HG03469 (cell line): Measurements from ENCODE around the gene PRKAG2.

Experiments
- ATAC-seq: cut with Tn5 transposase; IDR thresholded peaks from one replicate; pipeline ENCODE4 v1.9.1; 2021; ENCODE audit warnings: mild to moderate bottlenecking, moderate library complexity, moderate number of reproducible peaks; ENCODE audit not compliant: unreplicated experiment

Gene PRKAG2

DNA sequence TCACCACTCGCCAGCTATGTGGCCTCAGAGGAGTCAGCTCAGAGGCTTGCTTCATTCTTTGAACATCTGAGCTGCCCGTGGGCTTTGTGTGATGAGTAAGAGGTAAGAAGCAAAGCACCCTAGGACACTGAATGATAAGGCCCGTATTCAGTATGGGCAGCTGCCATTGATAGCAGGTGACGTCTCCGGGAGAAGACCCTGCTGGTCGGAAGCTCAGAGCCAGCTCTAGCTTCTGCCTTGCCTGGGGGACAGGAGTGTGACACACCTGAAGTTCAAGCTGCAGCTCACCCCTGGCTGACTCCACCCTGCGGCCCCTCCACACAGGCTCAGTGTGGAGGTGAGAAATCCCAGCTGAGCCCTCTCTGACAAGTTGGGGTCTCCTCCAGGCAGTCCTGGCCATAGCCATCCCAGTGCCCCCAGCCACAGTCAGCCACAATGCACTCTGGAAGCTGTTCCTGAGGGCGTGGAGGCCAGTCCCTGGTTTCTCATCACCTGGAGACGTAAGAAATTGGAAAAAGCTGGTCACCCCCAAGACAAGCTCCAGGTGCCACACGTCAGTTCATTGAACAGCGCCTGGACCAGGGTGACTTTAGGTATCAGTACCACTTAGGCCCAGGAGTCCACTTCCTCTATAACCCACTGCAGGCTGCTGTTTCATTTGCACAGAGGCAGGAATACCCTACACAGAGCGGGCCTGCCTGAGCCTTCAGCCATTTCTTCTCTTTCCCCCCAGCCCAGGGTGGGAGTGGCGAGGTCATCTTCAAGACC, 192.3 kb downstream of the PRKAG2 start:
- ATAC-seq, result no peak

DNA sequence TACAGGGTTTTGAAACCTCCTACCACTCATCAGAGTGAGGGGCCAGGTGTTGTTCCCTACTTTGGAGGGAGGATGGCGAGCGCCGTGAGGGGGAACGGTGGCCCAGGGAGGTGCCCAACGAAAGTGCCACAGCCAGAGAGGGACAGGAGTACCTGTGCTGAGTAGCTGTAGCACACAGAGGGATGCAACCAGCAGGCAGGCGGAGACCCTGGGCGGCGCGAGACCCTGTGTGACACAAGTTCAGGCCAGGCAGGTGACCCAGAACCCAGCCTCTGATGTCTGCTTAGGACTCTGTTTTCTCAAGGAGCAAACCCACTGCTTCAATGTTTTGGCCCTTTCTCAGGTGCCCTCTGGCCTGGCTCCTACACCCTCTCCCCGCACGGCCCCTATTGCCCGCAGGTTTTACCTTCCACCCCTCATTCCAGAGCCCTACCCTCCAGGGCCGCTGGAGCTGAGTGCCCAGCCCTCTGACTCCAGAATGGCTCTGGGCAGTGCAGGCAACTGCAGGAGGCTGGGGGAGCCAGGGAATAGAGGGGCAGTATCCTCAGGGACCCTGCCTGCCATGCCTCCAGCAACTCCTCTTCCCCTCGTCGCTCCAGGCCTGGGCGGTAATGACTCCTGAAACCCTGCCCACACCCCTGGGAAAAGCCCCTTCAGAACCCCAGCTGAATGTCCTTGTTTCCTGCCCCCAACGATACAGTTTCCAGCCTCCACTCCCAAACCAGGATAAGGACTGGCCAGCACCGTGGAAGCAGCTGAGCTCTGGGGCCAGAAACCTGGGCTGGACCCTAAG, 193.1 kb downstream of the PRKAG2 start:
- no peak for ATAC-seq

DNA sequence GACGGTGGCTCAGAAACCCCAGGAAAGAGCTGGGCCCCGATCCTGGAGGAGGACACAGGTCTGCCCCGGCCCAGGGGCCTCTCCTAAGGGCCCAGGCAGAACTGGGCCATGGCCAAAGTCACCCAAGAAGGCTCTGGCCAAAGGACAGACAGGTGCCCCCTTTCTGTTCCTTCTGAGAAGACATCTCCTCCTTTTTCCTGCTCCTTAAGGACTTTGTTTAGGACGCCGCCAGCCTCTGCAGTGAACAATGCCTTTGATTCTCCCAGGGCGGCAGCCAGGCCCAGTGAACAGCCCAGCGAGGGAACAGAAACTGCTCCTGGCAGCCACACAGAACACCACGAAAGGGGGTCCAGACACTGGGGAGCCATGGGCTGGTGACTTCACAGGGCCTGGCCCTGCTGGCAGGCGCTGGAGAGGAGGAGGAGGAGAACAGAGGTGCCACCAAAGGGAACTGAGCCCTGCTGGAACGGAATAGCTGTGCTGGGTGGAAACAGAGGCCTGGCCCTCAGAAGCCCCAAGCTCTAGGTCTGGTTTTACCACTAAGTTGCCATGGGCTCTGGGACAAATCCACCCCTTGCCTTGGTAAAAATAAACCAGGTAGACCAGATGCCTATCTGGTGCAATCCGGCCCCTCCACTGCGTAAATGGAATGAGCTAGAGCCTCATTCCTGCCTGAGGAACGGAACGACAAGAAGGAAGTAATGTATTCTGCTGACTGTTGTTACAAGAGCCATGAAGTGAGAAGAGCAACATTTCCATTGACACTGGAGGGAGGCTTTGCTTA, 193.9 kb downstream of the PRKAG2 start:
- ATAC-seq, result no peak

DNA sequence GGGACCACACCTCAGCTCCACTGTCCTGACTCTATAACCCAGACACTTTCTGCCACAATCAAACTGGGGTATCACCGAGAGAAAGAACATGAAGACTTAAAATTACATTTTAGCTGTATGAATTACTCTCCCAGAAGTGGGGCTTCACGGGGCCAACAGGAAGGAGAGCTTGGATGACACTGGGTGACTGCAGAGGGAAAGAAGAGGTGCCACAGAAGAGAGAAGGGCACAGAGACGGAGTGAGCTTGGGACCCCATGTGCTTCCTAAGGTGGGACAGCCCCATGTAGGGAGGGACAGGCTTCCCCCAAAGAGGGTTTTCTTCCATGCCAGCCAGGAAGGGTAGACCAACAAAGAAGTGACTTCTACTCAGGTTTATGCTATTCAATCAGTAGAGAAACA, 195.2 kb downstream of the PRKAG2 start:
- ATAC-seq, result no peak

DNA sequence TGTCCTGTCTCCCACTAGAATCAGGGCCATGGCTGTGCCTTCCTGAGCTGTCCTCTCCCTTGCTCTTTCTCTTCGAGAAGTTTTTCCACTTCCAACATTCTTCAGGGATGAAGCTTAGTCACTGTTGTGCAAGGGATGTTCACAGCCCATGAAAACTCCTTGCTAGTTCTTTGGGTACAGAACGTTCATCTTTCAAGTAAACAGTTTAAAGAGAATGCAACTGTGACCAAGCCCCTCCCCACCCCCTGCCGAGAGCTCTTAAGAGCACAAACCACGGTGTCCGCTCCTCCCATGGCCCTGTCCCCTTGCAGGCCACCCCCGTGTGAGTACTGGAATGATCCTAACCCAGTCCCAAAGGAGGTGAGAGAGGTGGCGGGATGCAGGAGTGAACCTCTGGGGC, 196.1 kb downstream of the PRKAG2 start:
- ATAC-seq, result no peak

DNA sequence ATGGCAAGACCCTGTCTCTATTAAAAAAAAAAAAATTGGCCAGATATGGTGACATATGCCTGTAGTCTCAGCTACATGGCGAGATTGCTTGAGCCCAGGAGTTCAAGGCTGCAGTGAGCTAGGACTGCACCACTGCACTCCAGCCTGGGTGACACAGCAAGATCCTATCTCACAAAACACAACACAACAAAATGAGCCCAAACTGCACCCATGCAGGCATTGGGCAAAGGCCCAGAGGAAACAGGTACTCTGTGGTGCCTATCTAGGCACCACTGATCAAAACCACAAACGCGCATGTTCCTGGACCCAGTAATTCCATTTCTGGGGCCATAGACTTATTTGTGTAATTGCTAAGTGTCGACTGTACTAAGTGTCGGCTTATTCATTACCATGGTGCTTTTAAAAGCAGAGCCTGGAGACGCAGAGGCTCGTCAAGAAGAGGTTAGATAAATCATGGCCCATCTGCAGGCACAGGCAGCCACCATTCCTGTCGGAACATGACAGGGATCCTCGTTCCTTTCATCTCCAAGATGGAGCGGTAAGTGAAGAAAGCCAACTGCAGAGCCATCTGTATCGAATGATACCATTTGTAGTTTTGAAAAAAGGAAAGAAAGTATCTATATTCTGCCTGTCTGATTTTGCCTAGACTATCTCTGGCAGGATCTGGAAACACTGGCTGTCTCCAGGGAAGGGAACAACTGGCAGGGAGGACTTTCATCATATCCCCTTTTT, 196.9 kb downstream of the PRKAG2 start:
- no peak for ATAC-seq

DNA sequence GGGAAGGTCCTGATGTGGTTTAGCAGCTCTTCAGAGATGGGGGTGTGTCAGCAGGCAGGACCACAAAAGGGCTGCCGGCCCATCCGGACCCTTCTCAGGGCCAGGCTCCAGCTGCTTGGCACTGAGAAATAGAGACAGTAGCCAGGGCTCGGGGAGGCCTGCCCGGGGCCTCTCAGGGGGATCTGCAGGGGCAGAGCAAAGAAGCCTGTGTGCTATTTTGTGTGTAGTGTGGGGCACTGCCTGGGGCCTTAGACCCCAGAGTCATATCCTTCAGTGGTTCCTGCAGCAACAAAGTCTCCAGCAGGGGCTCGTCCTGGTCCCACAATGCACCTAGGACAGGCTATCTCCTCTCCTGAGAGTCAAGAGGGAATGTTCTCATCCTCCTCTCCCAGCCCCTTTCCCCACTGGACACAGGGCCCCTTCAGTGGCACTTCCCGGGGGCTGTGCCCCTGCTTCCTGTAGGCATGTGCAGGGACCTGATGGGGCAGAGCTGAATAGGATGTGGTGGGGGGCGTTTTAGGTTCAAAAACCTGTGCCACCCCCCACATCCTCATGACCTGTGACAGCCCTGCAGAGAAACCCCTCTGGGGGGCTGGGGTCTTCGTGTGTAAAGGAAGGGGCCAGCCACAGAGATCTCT, 197.7 kb downstream of the PRKAG2 start:
- no peak for ATAC-seq

DNA sequence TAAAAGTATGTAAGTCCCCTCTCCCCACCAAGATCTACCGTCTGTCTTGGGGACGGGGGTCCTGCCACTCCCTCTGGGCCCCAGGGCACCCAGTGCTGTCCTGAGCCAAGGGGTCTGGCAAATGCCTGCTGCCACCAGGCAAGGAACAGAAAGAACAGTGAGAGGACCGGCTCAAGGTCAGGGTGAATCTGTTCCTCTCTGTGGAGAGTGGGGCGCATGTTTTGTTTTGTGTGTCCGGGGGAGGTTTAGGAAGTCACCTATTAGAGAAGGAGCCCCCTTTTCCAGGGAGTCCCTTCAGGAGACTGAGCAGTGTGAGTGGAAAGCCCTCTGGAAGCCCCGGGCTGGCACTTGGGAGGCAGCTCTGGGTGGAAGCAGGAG, 198.7 kb downstream of the PRKAG2 start:
- ATAC-seq, result no peak

DNA sequence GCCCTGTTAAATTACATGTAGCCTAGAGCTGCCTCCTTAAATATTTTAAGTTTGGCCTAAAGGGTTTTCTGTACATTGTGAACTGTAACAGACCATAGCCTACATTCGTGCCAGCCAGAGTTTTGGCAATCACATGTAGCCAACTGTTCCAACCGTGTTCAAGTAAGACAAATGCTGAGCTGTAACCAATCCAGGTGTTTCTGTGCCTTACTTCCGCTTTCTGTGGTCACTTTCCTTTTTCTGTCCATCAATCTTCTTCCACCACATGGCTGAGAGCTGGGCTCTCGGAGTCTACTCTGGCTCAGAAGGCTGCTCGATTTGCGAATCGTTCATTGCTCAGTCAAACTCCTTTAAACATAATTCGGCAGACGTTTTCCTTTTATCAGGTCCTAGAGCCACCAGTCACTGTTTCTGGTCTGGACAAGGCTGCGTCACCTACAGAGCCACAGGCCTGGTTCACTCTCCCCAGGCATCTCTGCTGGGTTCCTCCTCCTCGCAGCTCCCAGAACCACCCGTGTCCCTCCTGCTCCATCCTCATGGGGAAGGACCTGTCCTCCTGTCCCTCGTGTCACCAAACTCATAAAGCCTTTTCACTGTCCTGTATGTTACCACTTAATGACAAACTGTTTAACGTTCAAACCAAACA, 199.2 kb downstream of the PRKAG2 start:
- no peak for ATAC-seq

DNA sequence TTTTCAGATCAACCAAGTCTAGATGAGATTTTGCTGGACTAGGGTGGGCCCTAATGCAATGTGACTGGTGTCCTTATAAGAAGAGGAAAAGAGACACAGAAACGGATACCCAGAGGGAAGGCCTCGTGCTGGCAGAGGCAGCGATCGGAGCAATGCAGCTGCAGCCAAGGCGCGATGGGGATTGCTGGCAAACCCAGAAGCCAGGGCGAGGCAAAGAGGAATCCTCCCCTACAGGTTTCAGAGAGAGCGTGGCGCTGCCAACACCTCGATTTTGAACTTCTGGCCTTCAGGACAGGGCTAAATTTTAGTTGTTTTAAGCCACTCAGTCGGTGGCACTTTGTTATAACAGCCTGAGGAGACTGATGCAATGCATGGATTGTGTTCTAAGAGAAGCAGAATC, 200.2 kb downstream of the PRKAG2 start:
- ATAC-seq, result no peak

DNA sequence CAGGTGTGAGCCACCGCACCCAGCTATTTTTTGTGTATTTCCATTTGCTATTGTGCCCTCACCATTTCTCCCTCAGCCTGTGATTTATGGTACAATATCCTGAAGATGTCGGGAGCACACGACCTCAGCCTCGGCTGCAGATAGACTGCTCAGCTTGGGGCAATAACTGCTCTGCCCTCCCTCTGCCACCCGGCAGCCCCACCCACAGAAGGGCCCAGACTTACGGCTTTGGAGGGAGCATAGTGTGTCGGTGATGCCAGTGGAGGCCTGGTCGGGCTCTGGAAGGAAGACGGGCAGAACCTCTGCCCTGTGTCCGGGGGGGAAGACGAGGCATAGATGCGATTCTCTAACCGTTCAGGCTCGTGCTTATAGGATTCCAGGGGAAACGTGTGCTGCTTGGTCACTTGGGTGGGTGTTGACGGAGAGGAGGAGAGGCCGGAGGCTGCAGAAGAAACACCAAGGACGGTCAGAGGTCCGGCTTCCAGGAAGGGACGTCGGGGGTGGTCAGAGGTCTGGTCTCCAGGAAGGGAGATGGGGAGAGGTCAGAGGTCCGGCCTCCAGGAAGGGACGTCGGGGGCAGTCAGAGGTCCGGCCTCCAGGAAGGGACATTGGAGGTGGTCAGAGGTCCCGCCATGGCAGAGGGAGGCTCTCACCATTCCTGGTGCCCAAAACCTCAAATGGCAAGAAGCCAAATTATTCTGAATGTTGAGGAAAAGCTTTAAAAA, 201.6 kb downstream of the PRKAG2 start:
- no peak for ATAC-seq

DNA sequence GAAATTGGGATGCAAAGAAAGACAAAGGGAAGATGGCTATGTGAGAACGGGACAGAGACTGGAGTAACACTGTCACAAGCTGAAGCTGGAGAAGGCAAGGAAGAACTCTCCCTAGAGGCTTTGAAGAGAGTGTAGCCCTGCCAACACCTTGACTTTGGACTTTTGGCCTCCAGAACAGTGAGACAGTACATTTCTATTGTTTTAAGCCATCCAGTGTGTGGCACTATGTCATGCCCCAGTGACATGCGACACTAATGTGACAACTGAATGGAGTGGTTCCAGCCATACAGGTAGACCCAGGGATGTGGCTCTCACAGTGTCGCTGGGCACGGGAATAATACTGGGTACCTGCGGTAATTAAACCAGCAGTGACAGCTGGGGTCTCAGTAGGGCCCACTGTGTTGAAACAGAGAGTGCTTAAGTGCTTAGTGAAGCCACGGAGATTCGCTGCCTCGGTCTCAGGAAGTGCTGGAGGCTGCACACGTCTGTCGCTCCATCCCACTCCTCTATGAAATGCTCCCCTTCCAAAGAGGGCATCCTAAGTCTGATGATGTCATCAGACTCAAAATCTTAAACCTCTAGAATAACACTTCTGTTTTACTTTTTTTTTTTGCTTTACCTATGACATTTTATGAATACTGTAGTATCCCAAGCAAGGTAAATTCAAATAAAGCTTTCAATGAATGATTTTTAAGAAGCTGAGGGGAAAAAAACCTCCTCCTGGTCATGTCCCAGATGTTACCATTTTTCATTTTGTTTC, 202.6 kb downstream of the PRKAG2 start:
- ATAC-seq, result no peak

DNA sequence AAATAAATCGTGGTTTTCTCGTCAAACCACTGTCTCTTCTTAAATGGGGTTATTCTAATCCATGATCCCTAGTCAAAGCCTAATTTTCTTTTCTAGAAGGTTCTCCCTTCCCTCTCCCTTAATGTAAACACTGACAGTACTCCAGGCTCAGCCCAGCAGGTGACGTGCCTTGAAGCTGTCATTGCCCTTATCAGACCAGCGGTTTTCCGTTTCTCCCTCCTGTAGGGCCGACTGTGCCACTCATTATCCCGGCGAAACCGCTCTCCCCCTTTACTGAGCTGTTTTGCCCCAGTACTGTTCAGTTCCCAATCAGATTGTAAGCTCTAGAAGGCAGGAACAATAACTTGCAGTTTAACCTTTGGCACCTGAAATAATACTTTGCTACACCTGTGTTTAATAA, 203.7 kb downstream of the PRKAG2 start:
- ATAC-seq, result no peak

DNA sequence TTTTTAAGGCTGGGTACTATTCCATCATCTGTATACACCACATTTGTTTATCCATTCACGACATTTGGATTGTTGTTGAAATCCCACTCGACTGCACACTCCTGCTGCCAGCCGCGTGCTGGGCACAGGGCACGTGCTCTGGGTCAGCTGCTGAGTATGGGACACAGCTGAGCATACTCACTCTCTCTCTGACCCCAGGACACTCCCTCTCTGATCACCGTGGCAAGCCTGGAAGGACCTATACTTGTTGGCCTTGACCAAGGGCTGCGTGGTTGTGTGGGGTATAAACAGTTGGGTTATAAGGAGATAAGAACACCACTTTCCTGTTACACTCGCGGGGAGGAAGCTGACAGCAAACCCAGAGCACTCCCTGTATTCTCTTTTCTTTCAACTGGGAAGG, 204.2 kb downstream of the PRKAG2 start:
- no peak for ATAC-seq

DNA sequence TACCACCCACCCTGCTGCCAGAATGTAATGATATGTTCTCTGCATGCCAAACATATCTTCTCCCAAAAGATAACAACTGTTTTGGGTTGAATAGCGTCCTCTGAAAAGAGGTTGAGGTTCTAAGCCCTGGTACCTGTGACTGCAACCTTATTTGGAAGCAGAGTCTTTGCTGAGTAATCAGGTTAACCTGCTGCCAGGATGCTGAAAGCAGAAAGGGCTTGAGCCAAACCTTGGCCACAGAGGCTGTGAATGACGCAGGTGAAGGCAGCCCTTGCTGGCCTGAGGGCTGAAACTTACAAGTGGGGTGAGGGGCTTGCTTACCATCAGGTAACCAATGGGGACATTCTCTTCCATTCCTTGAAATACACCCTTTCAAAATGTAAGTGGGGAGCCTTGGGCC, 205.4 kb downstream of the PRKAG2 start:
- no peak for ATAC-seq

DNA sequence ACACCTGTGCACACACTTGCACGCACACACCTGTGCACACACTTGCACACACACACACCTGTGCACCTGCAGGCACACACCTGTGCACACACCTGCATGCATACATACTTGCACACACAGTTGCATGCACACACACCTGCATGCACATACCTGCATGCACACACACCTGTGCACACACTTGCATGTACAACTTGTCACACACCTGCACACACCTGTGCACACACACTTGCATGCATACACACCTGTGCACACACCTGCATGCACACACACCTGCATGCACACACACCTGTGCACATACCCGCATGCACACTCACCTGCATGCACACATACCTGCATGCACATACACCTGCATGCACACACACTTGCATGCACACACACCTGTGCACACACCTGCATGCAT, 207.2 kb downstream of the PRKAG2 start:
- ATAC-seq, result no peak

DNA sequence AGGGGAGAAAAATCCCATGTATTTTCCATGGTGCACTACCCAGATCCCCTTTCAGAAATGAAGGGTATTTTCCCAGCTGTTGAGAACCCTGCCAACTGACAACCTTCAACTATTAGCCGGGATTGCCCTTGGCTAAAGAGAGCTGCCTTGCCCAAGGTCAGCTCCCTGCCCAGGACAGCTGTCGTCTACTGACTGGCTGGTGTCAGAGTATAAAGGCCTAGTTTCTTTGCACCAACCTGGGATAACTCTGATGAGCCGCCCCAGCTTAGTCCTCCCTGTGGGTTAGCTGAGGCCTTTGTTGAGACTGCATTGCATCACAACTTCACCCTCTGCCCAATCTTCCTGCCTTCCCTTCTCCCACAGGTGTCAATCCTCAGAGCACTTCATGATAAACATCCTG, 210.0 kb downstream of the PRKAG2 start:
- ATAC-seq, result no peak

DNA sequence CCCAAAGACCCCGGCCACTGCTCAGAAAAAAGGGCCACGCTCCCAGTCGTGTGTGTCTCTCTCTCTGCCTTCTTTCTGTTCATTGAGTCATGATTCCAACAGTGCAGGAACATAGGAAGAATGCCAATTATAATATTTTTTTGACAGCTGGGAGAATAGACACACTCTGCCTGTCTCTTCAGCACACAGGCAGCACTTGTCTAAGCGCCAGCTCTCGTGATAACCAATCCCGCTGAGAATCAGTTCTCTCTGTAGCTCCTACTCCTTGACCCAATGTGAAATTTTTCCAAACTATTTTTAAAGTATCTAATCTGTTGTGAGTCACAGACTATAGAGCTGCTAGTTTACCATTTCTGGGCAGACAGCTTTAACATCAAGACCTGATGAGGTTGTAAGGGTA, 211.5 kb downstream of the PRKAG2 start:
- ATAC-seq, result no peak

DNA sequence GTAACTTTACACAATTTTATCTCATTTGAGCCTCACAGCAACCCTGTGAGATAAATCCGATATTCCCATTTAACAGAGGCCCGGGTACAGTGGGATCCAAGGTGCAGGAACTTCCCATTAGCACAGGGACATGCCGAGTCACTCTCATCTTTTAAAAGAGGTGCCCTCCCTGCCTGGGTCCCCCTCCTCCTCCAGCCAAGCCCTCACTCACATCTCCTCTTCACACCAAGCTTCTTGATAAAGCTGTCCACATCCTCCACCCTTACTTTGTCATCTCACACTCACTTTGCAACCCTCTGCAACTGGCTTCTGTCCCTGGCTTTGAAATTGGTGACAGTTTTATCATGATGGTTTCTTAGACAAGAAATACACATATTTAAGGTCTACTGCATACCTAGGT, 212.6 kb downstream of the PRKAG2 start:
- no peak for ATAC-seq
